ENCODE results near the gene OR1D5. TPM values are rescaled to one million over a fixed set of nuclear protein-coding genes. Genes with fewer than 3 reads are reported as not detected.
"Not testable (repeated sequence)": the region's sequence is repeated elsewhere in the genome, so short reads cannot be mapped to it uniquely, and the experiment has no call there.

Gene OR1D5
- total RNA-seq, 2 experiments from 2014 or later = not detected

GRCh38 chr17:3032258-3033247 is 30.9 kb downstream of the OR1D5 start:
- H3K27me3 Mint-ChIP-seq = no peaks in the 10 kb centered on the region
- POLR2A ChIA-PET = no interaction called here
- Histone ChIP-seq H3K4me1 (ENCODE audit: insufficient read depth, low read length) (no peaks in the 10 kb centered on the region), H3K36me3 (ENCODE audit: insufficient read depth, low read length) (peaks cover 36% of the 10 kb centered on the region), H3K9me3 (ENCODE audit: control insufficient read depth in 1 of 2, insufficient read depth in 1 of 2, low read length in 2 of 2) (no peaks in the 10 kb centered on the region), H3K27ac (ENCODE audit: low read depth in 1 of 2, low read length in 2 of 2) (no peak overlapping the region), H3K4me3 (ENCODE audit: low read length) (no peak overlapping the region), H3K27me3 (ENCODE audit: control insufficient read depth in 1 of 2, insufficient read depth in 2 of 2, low read length in 2 of 2) (no peaks in the 10 kb centered on the region)
- intact Hi-C loops (cut with DNase I, micrococcal nuclease) = no loop called here
- ATAC-seq (ENCODE audit: poor library complexity) (no peak), DNase-seq (peak in 1 of 14 experiments; percentile 21)
- TF ChIP-seq, protein P1, sequence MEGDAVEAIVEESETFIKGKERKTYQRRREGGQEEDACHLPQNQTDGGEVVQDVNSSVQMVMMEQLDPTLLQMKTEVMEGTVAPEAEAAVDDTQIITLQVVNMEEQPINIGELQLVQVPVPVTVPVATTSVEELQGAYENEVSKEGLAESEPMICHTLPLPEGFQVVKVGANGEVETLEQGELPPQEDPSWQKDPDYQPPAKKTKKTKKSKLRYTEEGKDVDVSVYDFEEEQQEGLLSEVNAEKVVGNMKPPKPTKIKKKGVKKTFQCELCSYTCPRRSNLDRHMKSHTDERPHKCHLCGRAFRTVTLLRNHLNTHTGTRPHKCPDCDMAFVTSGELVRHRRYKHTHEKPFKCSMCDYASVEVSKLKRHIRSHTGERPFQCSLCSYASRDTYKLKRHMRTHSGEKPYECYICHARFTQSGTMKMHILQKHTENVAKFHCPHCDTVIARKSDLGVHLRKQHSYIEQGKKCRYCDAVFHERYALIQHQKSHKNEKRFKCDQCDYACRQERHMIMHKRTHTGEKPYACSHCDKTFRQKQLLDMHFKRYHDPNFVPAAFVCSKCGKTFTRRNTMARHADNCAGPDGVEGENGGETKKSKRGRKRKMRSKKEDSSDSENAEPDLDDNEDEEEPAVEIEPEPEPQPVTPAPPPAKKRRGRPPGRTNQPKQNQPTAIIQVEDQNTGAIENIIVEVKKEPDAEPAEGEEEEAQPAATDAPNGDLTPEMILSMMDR (IDR thresholded peaks at IDR 0.05) = no peak
- H3K4me3 Mint-ChIP-seq = no peak overlapping the region
- CTCF ChIA-PET = no interaction called here
- peaks cover 39% of the 10 kb centered on the region for H3K36me3 Mint-ChIP-seq (ENCODE audit: low read depth)
- no peaks in the 10 kb centered on the region for H3K4me1 Mint-ChIP-seq (ENCODE audit: low read depth)
- no peaks in the 10 kb centered on the region for H3K9me3 Mint-ChIP-seq
- no peak overlapping the region for H3K27ac Mint-ChIP-seq

- H3K27me3 Mint-ChIP-seq; H3K4me3 Mint-ChIP-seq; CTCF ChIA-PET; ATAC-seq (ENCODE audit: poor library complexity); H3K27ac ChIP-seq (ENCODE audit: low read depth in 1 of 2, low read length in 2 of 2); H3K4me1 Mint-ChIP-seq (ENCODE audit: low read depth); H3K9me3 ChIP-seq (ENCODE audit: control insufficient read depth in 1 of 2, insufficient read depth in 1 of 2, low read length in 2 of 2); H3K4me3 ChIP-seq (ENCODE audit: low read length); H3K27me3 ChIP-seq (ENCODE audit: control insufficient read depth in 1 of 2, insufficient read depth in 2 of 2, low read length in 2 of 2); H3K9me3 Mint-ChIP-seq; H3K27ac Mint-ChIP-seq; H3K4me1 ChIP-seq (ENCODE audit: insufficient read depth, low read length); POLR2A ChIA-PET; intact Hi-C loops (cut with DNase I, micrococcal nuclease): not testable (repeated sequence)
- H3K36me3 ChIP-seq (ENCODE audit: insufficient read depth, low read length) = peaks cover 51% of the 10 kb centered on the region
- DNase-seq = peak in 1 of 14 experiments; percentile 30
- H3K36me3 Mint-ChIP-seq (ENCODE audit: low read depth) = peaks cover 48% of the 10 kb centered on the region
Measured at GRCh38 chr17:3030852-3031470, 32.4 kb downstream of the OR1D5 start.

- H3K36me3 Mint-ChIP-seq (ENCODE audit: low read depth) = peaks cover 53% of the 10 kb centered on the region
- Histone ChIP-seq H3K27ac (ENCODE audit: low read depth in 1 of 2, low read length in 2 of 2) (no peak overlapping the region), H3K27me3 (ENCODE audit: control insufficient read depth in 1 of 2, insufficient read depth in 2 of 2, low read length in 2 of 2) (no peaks in the 10 kb centered on the region), H3K36me3 (ENCODE audit: insufficient read depth, low read length) (peaks cover 58% of the 10 kb centered on the region), H3K4me3 (ENCODE audit: low read length) (no peak overlapping the region), H3K4me1 (ENCODE audit: insufficient read depth, low read length) (no peaks in the 10 kb centered on the region), H3K9me3 (ENCODE audit: control insufficient read depth in 1 of 2, insufficient read depth in 1 of 2, low read length in 2 of 2) (no peaks in the 10 kb centered on the region)
- TF ChIP-seq, protein P1 (IDR thresholded peaks at IDR 0.05) = no peak
- intact Hi-C loops (cut with DNase I, micrococcal nuclease) = no loop called here
- H3K4me3 Mint-ChIP-seq = no peak overlapping the region
- ChIA-PET POLR2A (no interaction called here), CTCF (no interaction called here)
- H3K27ac Mint-ChIP-seq = no peak overlapping the region
- H3K27me3 Mint-ChIP-seq = no peaks in the 10 kb centered on the region
- no peaks in the 10 kb centered on the region for H3K9me3 Mint-ChIP-seq
- no peaks in the 10 kb centered on the region for H3K4me1 Mint-ChIP-seq (ENCODE audit: low read depth)
- ATAC-seq (ENCODE audit: poor library complexity) (no peak), DNase-seq (no peak)
Measured at GRCh38 chr17:3030096-3030495, 33.3 kb downstream of the OR1D5 start.

Measured in CD4-positive, alpha-beta T cell (primary cell).